GM10266 (cell line): ENCODE results near the gene LCP2.

Source experiments
- DNase-seq: peaks from one replicate; pipeline ENCODE4 v3.0.0; 2012; ENCODE audit errors: extremely low spot score
- CTCF ChIP-seq: IDR thresholded peaks from 2 replicates; pipeline ENCODE4 v1.5.1; 2012; ENCODE audit warnings: mild to moderate bottlenecking, low read depth; ENCODE audit not compliant: control insufficient read depth, insufficient read depth; ENCODE audit errors: missing control alignments

LCP2 gene

DNA sequence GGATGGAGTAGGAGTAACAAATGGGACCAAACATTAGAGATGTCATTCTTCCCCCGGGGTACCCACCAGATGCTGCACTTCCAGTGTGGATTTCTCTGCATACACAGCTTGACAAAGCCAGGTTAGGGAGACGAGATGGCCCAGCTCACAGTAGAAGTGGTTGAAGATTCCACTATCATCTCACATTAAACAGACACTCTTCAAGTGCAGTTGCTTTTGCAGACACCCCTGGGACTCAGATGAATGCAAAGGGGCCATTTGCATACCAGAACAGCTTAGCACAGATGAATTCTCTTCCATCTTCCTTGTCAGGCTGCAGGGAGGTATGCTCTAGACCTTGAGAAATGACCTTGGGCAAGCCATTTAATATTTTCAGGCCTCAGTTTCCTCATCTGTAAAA, 77.4 kb downstream of the LCP2 start:
- no peak for TF ChIP-seq CTCF
- no peak for DNase-seq

GRCh38 chr5:170219615-170220014, 78.0 kb downstream of the LCP2 start:
- no peak for DNase-seq
- no peak for TF ChIP-seq CTCF

GRCh38 chr5:170218726-170219125, 78.9 kb downstream of the LCP2 start:
- TF ChIP-seq CTCF = no peak
- no peak for DNase-seq

DNA sequence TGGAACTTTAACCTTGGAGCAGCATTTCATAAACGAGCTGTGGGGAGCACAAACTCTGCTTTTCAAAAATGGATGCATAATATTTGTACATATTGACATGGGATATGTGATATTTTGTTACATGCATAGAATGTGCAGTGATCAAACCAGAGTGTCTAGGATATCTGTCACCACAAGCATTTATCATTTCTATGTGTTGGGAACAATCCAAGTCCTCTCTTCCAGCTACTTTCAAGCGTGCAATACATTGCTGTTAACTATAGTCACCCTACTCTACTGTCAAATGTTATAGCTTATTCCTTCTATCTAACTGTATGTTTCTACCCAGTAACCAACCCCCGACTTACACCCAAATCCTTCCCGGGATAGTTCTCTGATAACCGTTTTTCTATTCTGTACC, 79.7 kb downstream of the LCP2 start:
- TF ChIP-seq CTCF = no peak
- no peak for DNase-seq

DNA sequence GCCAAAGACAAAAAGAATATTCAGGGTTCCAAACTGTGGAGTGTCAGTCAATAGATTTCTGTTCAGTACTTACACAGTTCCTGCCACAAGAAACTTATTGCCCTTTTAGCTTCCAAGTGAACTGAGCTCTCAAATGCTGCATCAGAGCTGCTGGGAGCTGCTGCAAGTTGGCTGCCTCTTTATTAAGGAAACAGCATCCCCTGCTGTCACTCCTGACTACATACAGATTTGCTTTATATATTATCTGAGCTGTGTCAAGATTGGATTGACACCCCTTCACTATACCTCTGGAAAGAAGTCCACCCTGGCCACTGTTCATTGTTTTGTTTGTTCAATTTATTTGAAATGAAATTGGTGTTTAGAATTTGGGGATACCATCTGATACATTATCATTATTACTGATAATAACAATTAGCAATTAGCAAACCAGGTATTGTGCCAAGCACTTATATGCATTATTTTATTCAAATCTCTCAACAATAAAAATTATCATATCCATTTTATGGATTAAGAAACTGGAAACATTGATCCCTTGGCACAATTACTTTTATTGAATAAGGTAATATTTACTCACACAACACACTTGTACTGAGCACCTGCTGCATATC, 81.2 kb downstream of the LCP2 start:
- DNase-seq = no peak
- peak; percentile 52 for TF ChIP-seq CTCF

DNA sequence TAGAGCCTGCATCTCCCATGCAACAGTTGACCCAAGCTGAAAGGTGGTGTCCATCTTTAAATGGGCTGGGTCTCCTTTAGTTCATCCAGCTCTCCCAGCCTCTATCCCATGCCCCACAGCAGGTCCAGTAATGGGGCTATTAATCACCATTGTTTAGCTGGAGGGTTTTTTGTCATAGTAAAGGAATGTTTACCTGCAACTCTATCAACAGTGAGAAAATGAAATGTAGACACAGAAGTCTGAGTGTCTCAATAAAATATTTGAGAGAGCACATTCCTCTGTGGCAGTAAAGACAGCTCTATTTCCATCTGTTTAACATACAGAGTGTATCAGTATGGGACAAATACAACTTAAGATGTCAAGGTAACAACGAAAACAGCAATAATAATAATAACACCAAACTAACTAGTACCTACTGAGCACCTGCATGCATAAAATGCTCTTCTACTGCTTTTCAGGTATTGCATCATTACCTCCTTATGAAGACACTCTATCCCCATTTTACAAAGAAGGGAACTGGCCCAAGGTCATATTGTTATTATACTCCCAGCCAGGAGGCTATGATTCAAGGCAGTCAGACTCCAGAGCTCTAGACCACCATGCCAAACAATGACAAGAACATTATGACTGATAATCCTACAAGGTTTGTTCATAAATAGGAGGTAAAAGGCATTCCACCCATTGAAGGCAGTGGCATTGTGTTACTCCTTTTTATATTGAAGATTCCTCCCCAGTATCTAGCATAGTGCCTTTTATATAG, 85.8 kb downstream of the LCP2 start:
- no peak for TF ChIP-seq CTCF

GRCh38 chr5:170206958-170207357, 90.6 kb downstream of the LCP2 start:
- DNase-seq = no peak
- TF ChIP-seq CTCF = no peak

More for the DNA sequence above, 85.8 kb downstream of the LCP2 start:
- DNase-seq = no peak
